Naive thymus-derived CD4-positive, alpha-beta T cell (primary cell): ENCODE results near the gene ZMAT5. TPM values are rescaled to one million over a fixed set of nuclear protein-coding genes. Genes with fewer than 3 reads are reported as not detected.
A peak's percentile ranks its signal among the peaks of the same experiment; 100 is the strongest.

ENCODE experiments used
- ATAC-seq: fragments of 150-1000 bp; cut with Tn5 transposase; 2 replicates; pipeline ENCODE4 v1.10.0; 2021; ENCODE audit warnings: mild to moderate bottlenecking, moderate library complexity
- CTCF ChIA-PET: fragments of 350-600 bp; sonication (Branson Sonifier 250); formaldehyde crosslinking; loops from one replicate; lab custom pipeline; 2021; ENCODE audit warnings: antibody characterized with exemption; lab: Charles Lee
- POLR2A ChIA-PET: fragments of 350-600 bp; sonication (Branson Sonifier 250); formaldehyde crosslinking; loops from one replicate; lab custom pipeline; 2021; ENCODE audit warnings: antibody characterized with exemption, inconsistent platforms; lab: Charles Lee
- DNase-seq, 9 donors: peaks; one replicate each; pipeline versions ENCODE4 v3.0.0 to v3.0.0-alpha.2; 2020 to 2022; ENCODE audit warnings: mixed read lengths in 1 of 9
- H3K27ac ChIP-seq: one replicate; pipeline ENCODE4 v1.7.0; 2013; ENCODE audit warnings: mild to moderate bottlenecking, low read depth, low read length, moderate library complexity
- H3K27me3 ChIP-seq, 2 donors: one replicate each; pipeline ENCODE4 v1.7.0; 2013; ENCODE audit warnings: low read length in 2 of 2, mild to moderate bottlenecking in 2 of 2, moderate library complexity in 2 of 2; ENCODE audit not compliant: control insufficient read depth in 2 of 2, insufficient read depth in 2 of 2
- H3K36me3 ChIP-seq, 3 experiments: 1 replicate in 2 of 3; 2 replicates in 1 of 3; pipeline ENCODE4 v1.7.0; 2013; ENCODE audit warnings: low read length in 3 of 3, mild to moderate bottlenecking in 3 of 3, moderate library complexity in 1 of 3; ENCODE audit not compliant: insufficient read depth in 3 of 3, control insufficient read depth in 2 of 3
- H3K4me1 ChIP-seq, 2 donors: one replicate each; pipeline ENCODE4 v1.7.0; 2013; ENCODE audit warnings: low read length in 2 of 2, mild to moderate bottlenecking in 2 of 2, moderate library complexity in 1 of 2; ENCODE audit not compliant: control insufficient read depth in 2 of 2, insufficient read depth in 2 of 2
- H3K4me3 ChIP-seq: 2 replicates; pipeline ENCODE4 v1.7.0; 2013; ENCODE audit warnings: mild to moderate bottlenecking, low read length
- H3K9me3 ChIP-seq, 3 experiments: 1 replicate in 2 of 3; 2 replicates in 1 of 3; pipeline ENCODE4 v1.7.0; 2013; ENCODE audit warnings: low read length in 3 of 3; ENCODE audit not compliant: control insufficient read depth in 2 of 3
- H3K27ac Mint-ChIP-seq, 9 donors: one replicate each; pipeline ENCODE4 v1.8.0; 2020 to 2022; ENCODE audit warnings: mixed read lengths in 9 of 9, mild to moderate bottlenecking in 8 of 9, moderate library complexity in 5 of 9, inconsistent platforms in 2 of 9
- H3K27me3 Mint-ChIP-seq, 5 donors: one replicate each; pipeline ENCODE4 v1.8.0; 2021 to 2022; ENCODE audit warnings: mixed read lengths in 5 of 5, mild to moderate bottlenecking in 1 of 5
- H3K36me3 Mint-ChIP-seq, 5 donors: one replicate each; pipeline ENCODE4 v1.8.0; 2020 to 2022; ENCODE audit warnings: mixed read lengths in 5 of 5, mild to moderate bottlenecking in 3 of 5, inconsistent platforms in 1 of 5
- H3K4me1 Mint-ChIP-seq, 7 donors: one replicate each; pipeline ENCODE4 v1.8.0; 2020 to 2022; ENCODE audit warnings: mixed read lengths in 7 of 7, mild to moderate bottlenecking in 3 of 7, inconsistent platforms in 1 of 7
- H3K4me3 Mint-ChIP-seq, 10 donors: one replicate each; pipeline ENCODE4 v1.8.0; 2020 to 2022; ENCODE audit warnings: mild to moderate bottlenecking in 10 of 10, mixed read lengths in 10 of 10, moderate library complexity in 6 of 10, inconsistent platforms in 2 of 10
- H3K9me3 Mint-ChIP-seq, 11 donors: one replicate each; pipeline ENCODE4 v1.8.0; 2020 to 2022; ENCODE audit warnings: mixed read lengths in 11 of 11, mild to moderate bottlenecking in 4 of 11, inconsistent platforms in 1 of 11, moderate library complexity in 1 of 11
- intact Hi-C, 2 donors: fragments of 100-400 bp; cut with micrococcal nuclease; formaldehyde crosslinking; loops; one replicate each; pipeline ENCODE4 v1.15.1; 2023
- polyA plus RNA-seq, 2 donors: library from polyadenylated mRNA; unstranded; fragments of 300-500 nt; fragmentation: Illumina TruSeq; gene quantifications; one replicate each; pipeline ENCODE4 v1.2.3, GENCODE V29; 2021
- total RNA-seq, 6 experiments: library from RNA in 5 of 6; stranded (reverse) in 5 of 6; gene quantifications; 1 replicate in 5 of 6; 2 replicates in 1 of 6; pipeline ENCODE4 v1.2.3 and lab custom pipeline; 2021 to 2026

Gene ZMAT5
- total and polyA plus RNA-seq, 7 experiments from 2014 or later: 12.9 to 55.0 (median 14.9) TPM

GRCh38 chr22:29801153-29801552, 34.3 kb upstream of the ZMAT5 start:
- ChIA-PET CTCF (no interaction called here), POLR2A (no interaction called here)
- Histone ChIP-seq H3K4me1 (no peaks in the 10 kb centered on the region), H3K27ac (no peak overlapping the region), H3K27me3 (no peaks in the 10 kb centered on the region), H3K4me3 (no peak overlapping the region), H3K36me3 (peaks cover 18 to 92% (median 45%) of the 10 kb centered on the region in 3 experiments), H3K9me3 (no peaks in the 10 kb centered on the region)
- ATAC-seq (no peak), DNase-seq (no peak)
- Mint-ChIP-seq H3K4me1 (peaks cover 0 to 13% (median 0%) of the 10 kb centered on the region in 7 donors), H3K4me3 (no peak overlapping the region), H3K27ac (no peak overlapping the region), H3K27me3 (no peaks in the 10 kb centered on the region), H3K9me3 (no peaks in the 10 kb centered on the region), H3K36me3 (peaks cover 20 to 72% (median 25%) of the 10 kb centered on the region in 5 donors)
- intact Hi-C loops: no loop called here

DNA sequence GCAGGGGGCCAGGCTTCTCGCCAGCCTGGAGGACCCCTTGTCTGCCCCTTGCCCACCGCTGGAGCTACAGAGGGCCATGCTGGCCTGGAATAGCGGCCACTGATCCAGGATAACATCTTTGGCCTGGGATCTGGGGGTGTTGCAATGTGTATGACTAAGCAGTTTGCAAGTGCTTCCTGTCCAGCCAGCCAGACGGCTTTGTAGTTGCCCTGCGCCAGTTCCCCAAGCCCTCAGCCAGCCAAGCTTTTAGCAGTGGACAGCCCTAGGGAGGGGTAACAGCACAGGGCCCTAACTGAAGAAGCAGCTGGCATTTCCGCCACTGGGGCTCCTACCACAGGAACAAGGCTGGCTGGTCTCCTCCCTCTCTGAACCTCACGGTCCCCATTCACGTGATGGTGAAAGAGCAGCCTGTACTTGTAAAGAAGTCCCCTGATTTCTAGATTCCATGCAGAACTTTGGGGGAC, 32.4 kb upstream of the ZMAT5 start:
- no peaks in the 10 kb centered on the region for H3K9me3 Mint-ChIP-seq
- Histone ChIP-seq H3K27ac (no peak overlapping the region), H3K36me3 (peaks cover 5 to 91% (median 29%) of the 10 kb centered on the region in 3 experiments), H3K4me1 (no peaks in the 10 kb centered on the region), H3K9me3 (no peaks in the 10 kb centered on the region), H3K4me3 (no peak overlapping the region), H3K27me3 (no peaks in the 10 kb centered on the region)
- H3K4me3 Mint-ChIP-seq: no peak overlapping the region
- ChIA-PET CTCF (no interaction called here), POLR2A (no interaction called here)
- no peak overlapping the region for H3K27ac Mint-ChIP-seq
- intact Hi-C loops: no loop called here
- H3K4me1 Mint-ChIP-seq: peaks cover 0 to 13% (median 0%) of the 10 kb centered on the region in 7 donors
- ATAC-seq (peak; percentile 86), DNase-seq (no peak)
- no peaks in the 10 kb centered on the region for H3K27me3 Mint-ChIP-seq
- H3K36me3 Mint-ChIP-seq: peaks cover 14 to 57% (median 17%) of the 10 kb centered on the region in 5 donors

GRCh38 chr22:29798801-29799200, 32.0 kb upstream of the ZMAT5 start:
- Histone ChIP-seq H3K4me1 (no peaks in the 10 kb centered on the region), H3K27ac (no peak overlapping the region), H3K36me3 (peaks cover 5 to 89% (median 24%) of the 10 kb centered on the region in 3 experiments), H3K9me3 (no peaks in the 10 kb centered on the region), H3K27me3 (no peaks in the 10 kb centered on the region), H3K4me3 (no peak overlapping the region)
- DNase-seq (no peak), ATAC-seq (no peak)
- Mint-ChIP-seq H3K9me3 (no peaks in the 10 kb centered on the region), H3K27ac (peak overlapping the region in 2 of 9 donors; percentile 61 to 78), H3K4me1 (peaks cover 0 to 13% (median 0%) of the 10 kb centered on the region in 7 donors), H3K27me3 (no peaks in the 10 kb centered on the region), H3K4me3 (no peak overlapping the region), H3K36me3 (peaks cover 14 to 52% (median 17%) of the 10 kb centered on the region in 5 donors)
- ChIA-PET POLR2A (no interaction called here), CTCF (no interaction called here)
- intact Hi-C loops: no loop called here

DNA sequence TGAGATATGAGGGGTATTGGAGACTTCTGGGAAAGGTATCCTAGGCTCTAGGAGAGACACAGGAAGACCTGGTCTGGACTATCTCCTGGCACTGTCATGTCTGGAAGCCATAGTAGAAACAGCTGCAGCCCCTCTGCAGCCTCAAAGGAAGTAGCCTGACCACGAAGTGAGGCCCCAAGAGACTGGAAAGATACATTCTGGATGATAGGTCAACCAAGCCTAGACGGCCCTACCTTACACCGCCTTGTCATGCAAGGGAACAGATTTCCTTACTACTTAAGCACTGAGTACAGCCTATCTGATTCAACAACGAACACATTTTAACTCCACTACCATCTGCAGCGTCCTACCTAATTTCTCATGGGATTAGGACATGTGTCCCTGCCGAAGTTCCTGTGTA, 31.5 kb upstream of the ZMAT5 start:
- peak overlapping the region in 6 of 9 donors; percentile 8 to 78 (median 58) for H3K27ac Mint-ChIP-seq
- CTCF ChIA-PET: no interaction called here
- H3K4me3 Mint-ChIP-seq: no peak overlapping the region
- peaks cover 0 to 13% (median 0%) of the 10 kb centered on the region in 7 donors for H3K4me1 Mint-ChIP-seq
- H3K9me3 Mint-ChIP-seq: no peaks in the 10 kb centered on the region
- DNase-seq: no peak
- intact Hi-C loops: no loop called here
- no peak overlapping the region for H3K4me3 ChIP-seq
- H3K27ac ChIP-seq: no peak overlapping the region
- H3K36me3 ChIP-seq: peaks cover 5 to 89% (median 21%) of the 10 kb centered on the region in 3 experiments
- H3K4me1 ChIP-seq: no peaks in the 10 kb centered on the region
- peaks cover 14 to 50% (median 17%) of the 10 kb centered on the region in 5 donors for H3K36me3 Mint-ChIP-seq
- POLR2A ChIA-PET: no interaction called here
- H3K9me3 ChIP-seq: no peaks in the 10 kb centered on the region
- H3K27me3 ChIP-seq: no peaks in the 10 kb centered on the region
- ATAC-seq: no peak
- no peaks in the 10 kb centered on the region for H3K27me3 Mint-ChIP-seq

DNA sequence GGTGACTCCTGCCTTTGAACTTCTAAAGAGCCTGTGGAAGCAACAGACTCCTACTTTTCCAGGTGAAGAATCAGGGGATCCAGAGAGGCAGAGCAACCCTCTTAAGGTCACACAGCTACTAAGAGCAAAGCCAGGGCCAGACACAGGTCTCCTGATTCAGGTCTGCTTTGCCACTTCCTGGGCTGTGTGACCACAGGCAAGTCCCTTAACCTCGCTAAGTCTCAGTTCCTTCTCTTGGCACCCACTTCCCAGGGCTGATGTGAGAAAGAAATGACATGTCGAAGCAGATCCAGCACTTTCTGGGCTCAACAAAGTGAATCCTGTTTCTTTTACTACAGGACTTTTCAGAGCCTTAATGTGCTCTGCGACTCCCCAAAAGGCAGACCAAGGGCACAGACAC, 30.5 kb upstream of the ZMAT5 start:
- intact Hi-C loops: no loop called here
- CTCF ChIA-PET: no interaction called here
- H3K4me1 ChIP-seq: no peaks in the 10 kb centered on the region
- Mint-ChIP-seq H3K4me1 (peaks cover 0 to 13% (median 0%) of the 10 kb centered on the region in 7 donors), H3K36me3 (peaks cover 14 to 56% (median 17%) of the 10 kb centered on the region in 5 donors), H3K9me3 (no peaks in the 10 kb centered on the region), H3K27me3 (no peaks in the 10 kb centered on the region), H3K27ac (no peak overlapping the region), H3K4me3 (no peak overlapping the region)
- POLR2A ChIA-PET: interaction anchor here (1.0 kb wide), 1 partner anchor 185 kb away, joined by 6 read pairs; no protein-coding TSS in a partner anchor
- no peaks in the 10 kb centered on the region for H3K9me3 ChIP-seq
- H3K36me3 ChIP-seq: peaks cover 5 to 94% (median 27%) of the 10 kb centered on the region in 3 experiments
- ATAC-seq (peak; percentile 53), DNase-seq (no peak)
- H3K4me3 ChIP-seq: no peak overlapping the region
- no peak overlapping the region for H3K27ac ChIP-seq
- no peaks in the 10 kb centered on the region for H3K27me3 ChIP-seq

- H3K4me3 ChIP-seq: no peak overlapping the region
- Mint-ChIP-seq H3K9me3 (no peaks in the 10 kb centered on the region), H3K4me1 (peaks cover 0 to 13% (median 0%) of the 10 kb centered on the region in 7 donors), H3K27ac (peak overlapping the region in 1 of 9 donors; percentile 21), H3K4me3 (no peak overlapping the region), H3K36me3 (peaks cover 9 to 49% (median 14%) of the 10 kb centered on the region in 5 donors), H3K27me3 (no peaks in the 10 kb centered on the region)
- H3K36me3 ChIP-seq: peaks cover 5 to 96% (median 19%) of the 10 kb centered on the region in 3 experiments
- no peaks in the 10 kb centered on the region for H3K4me1 ChIP-seq
- ATAC-seq (no peak), DNase-seq (no peak)
- POLR2A ChIA-PET: interaction anchor here (0.7 kb wide), 1 partner anchor 156 kb away, joined by 3 read pairs; no protein-coding TSS in a partner anchor
- H3K9me3 ChIP-seq: no peaks in the 10 kb centered on the region
- no peak overlapping the region for H3K27ac ChIP-seq
- no peaks in the 10 kb centered on the region for H3K27me3 ChIP-seq
- intact Hi-C loops: no loop called here
- CTCF ChIA-PET: no interaction called here
These were observed 28.9 kb upstream of the ZMAT5 start for GRCh38 chr22:29795663-29796062.

- no peak for ATAC-seq
- H3K27ac Mint-ChIP-seq: no peak overlapping the region
- peaks cover 10 to 45% (median 15%) of the 10 kb centered on the region in 5 donors for H3K36me3 Mint-ChIP-seq
- Histone ChIP-seq H3K27me3 (no peaks in the 10 kb centered on the region), H3K27ac (no peak overlapping the region), H3K9me3 (no peaks in the 10 kb centered on the region), H3K36me3 (peaks cover 0 to 96% (median 8%) of the 10 kb centered on the region in 3 experiments), H3K4me1 (no peaks in the 10 kb centered on the region), H3K4me3 (no peak overlapping the region)
- intact Hi-C loops: no loop called here
- peaks cover 0 to 7% (median 0%) of the 10 kb centered on the region in 7 donors for H3K4me1 Mint-ChIP-seq
- H3K9me3 Mint-ChIP-seq: no peaks in the 10 kb centered on the region
- DNase-seq: no peak
- H3K4me3 Mint-ChIP-seq: no peak overlapping the region
- CTCF ChIA-PET: no interaction called here
- H3K27me3 Mint-ChIP-seq: no peaks in the 10 kb centered on the region
- POLR2A ChIA-PET: no interaction called here
These were observed 26.6 kb upstream of the ZMAT5 start for GRCh38 chr22:29793396-29793795.
